Measurements from ENCODE around the gene KPNB1. TPM values are rescaled to one million over a fixed set of nuclear protein-coding genes. Genes with fewer than 3 reads are reported as not detected.
A peak's percentile ranks its signal among the peaks of the same experiment; 100 is the strongest.

The KPNB1 gene
- total and polyA plus RNA-seq, 2 of the 8 experiments (the other 6 are each of a cell fraction or from before 2014, with no cell fraction given): 171 to 625 TPM

DNA sequence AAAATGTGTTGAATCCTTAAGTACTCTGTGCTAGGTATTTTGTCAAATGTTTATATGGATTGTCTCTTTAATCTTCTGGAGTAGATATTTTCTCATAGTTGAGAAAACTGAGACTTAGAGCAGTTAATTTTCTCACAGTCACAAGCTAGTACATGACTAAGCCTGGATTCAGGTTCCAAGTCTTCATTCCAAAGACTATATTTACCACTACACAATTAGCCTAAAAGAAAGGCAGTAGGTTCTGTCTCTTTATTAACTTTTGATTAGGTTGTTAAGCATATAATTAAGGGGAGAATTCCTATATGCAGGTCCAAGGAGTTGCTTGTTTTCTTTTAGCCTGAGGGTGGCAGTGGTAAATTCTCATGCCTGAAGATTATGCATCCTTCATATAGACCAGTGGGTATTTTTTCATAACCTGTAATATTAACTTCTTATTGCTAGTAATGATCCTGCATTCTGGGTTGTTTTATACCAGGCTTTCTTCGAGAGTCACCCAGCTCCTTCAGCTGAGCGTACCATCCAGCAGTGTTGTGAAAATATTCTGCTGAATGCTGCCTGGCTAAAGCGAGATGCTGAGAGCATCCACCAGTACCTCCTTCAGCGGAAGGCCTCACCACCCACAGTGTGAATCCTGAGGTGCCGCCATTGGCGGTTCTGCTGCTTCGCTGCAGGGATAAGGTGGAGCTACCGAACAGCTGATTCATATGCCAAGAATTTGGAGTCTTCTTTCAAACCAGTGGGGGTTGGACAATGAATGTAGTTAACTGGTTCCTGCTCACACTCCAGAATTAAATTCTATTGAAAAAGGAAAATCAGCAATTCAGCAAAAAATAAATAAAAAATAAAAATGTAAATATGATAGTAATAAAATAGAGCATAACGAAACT lies 28.2 kb upstream of the KPNB1 start:
- Histone ChIP-seq H3K14ac (ENCODE audit: insufficient read length) (no peak overlapping the region), H3K36me3 (ENCODE audit: control insufficient read depth in 2 of 4, insufficient read depth in 4 of 4, low read length in 3 of 4) (peaks cover 8 to 63% (median 22%) of the 10 kb centered on the region in 4 experiments), H4K20me1 (replicated peaks in 1 of 2; ENCODE audit: control insufficient read depth in 1 of 2, insufficient read depth in 2 of 2, low read length in 2 of 2) (peaks cover 1 to 3% of the 10 kb centered on the region in 2 experiments), H3K27me3 (replicated peaks in 1 of 4; ENCODE audit: control insufficient read depth in 3 of 4, extremely low read depth in 1 of 4, insufficient read depth in 3 of 4, low read length in 3 of 4) (no peaks in the 10 kb centered on the region), H3K4me2 (ENCODE audit: insufficient read depth in 1 of 2, low read depth in 2 of 2, low read length in 2 of 2) (no peak overlapping the region), H3K56ac (replicated peaks; ENCODE audit: insufficient read length, low read depth, low read length) (no peak overlapping the region), H3K4me3 (ENCODE audit: extremely low read depth in 1 of 4, insufficient read depth in 2 of 4, low read depth in 3 of 4, low read length in 4 of 4) (no peak overlapping the region), H3K4me1 (replicated peaks in 1 of 4; ENCODE audit: control insufficient read depth in 3 of 4, insufficient read depth in 4 of 4, low read length in 3 of 4) (no peaks in the 10 kb centered on the region; a peak in 1 of 7 replicates), H3K23me2 (ENCODE audit: low read depth, low read length) (no peaks in the 10 kb centered on the region), H3K79me2 (ENCODE audit: control insufficient read depth in 1 of 2, insufficient read depth in 2 of 2, low read length in 2 of 2) (no peaks in the 10 kb centered on the region), H2AFZ (ENCODE audit: low read length) (no peak overlapping the region), H3K79me1 (ENCODE audit: low read depth, low read length) (no peaks in the 10 kb centered on the region), H3K9me3 (ENCODE audit: insufficient read depth in 2 of 2, low read depth in 1 of 2, low read length in 1 of 2) (no peaks in the 10 kb centered on the region), H3K18ac (ENCODE audit: extremely low read depth, low read length) (no peak overlapping the region), H4K8ac (ENCODE audit: extremely low read depth, insufficient read depth, low read length) (no peak overlapping the region), H2AK5ac (ENCODE audit: low read depth, low read length) (no peak overlapping the region), H4K5ac (ENCODE audit: insufficient read length, low read depth, low read length) (no peak overlapping the region), H2BK15ac (ENCODE audit: low read length) (no peak overlapping the region), H3K9ac (replicated peaks in 1 of 4; ENCODE audit: extremely low read depth in 1 of 4, low read depth in 3 of 4, low read length in 3 of 4) (no peak overlapping the region), H2BK5ac (ENCODE audit: low read depth, low read length) (no peak overlapping the region), H4K91ac (replicated peaks; ENCODE audit: insufficient read length, low read length) (no peak overlapping the region), H3K23ac (ENCODE audit: insufficient read length) (no peak overlapping the region), H3K4ac (replicated peaks; ENCODE audit: insufficient read length, low read depth, low read length) (no peak overlapping the region), H2BK20ac (ENCODE audit: low read length) (no peak overlapping the region), H2BK12ac (ENCODE audit: low read depth, low read length) (no peak overlapping the region), H2BK120ac (replicated peaks; ENCODE audit: low read depth, low read length) (no peak overlapping the region), H3K27ac (ENCODE audit: low read depth, low read length) (no peak overlapping the region)
- peak; percentile 75; the same call in 1 of the 2 replicates for TF ChIP-seq YY1 (IDR thresholded peaks at IDR 0.05; ENCODE audit: low read depth, low read length)
- no peak for TF ChIP-seq ZNF274 (IDR thresholded peaks at IDR 0.05; ENCODE audit: borderline replicate concordance, extremely low read depth, low read length)
- TF ChIP-seq, protein P1, sequence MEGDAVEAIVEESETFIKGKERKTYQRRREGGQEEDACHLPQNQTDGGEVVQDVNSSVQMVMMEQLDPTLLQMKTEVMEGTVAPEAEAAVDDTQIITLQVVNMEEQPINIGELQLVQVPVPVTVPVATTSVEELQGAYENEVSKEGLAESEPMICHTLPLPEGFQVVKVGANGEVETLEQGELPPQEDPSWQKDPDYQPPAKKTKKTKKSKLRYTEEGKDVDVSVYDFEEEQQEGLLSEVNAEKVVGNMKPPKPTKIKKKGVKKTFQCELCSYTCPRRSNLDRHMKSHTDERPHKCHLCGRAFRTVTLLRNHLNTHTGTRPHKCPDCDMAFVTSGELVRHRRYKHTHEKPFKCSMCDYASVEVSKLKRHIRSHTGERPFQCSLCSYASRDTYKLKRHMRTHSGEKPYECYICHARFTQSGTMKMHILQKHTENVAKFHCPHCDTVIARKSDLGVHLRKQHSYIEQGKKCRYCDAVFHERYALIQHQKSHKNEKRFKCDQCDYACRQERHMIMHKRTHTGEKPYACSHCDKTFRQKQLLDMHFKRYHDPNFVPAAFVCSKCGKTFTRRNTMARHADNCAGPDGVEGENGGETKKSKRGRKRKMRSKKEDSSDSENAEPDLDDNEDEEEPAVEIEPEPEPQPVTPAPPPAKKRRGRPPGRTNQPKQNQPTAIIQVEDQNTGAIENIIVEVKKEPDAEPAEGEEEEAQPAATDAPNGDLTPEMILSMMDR (IDR thresholded peaks at IDR 0.05; ENCODE audit: control extremely low read depth in 1 of 3, insufficient read depth in 1 of 3, low read depth in 1 of 3, low read length in 3 of 3): peak in 1 of 3 experiments; percentile 3; a peak in 1 of 4 replicates
- no peak for TF ChIP-seq CHD2 (IDR thresholded peaks at IDR 0.05; ENCODE audit: low read length)
- ChIA-PET CTCF (ENCODE audit: partially characterized antibody) (interaction anchor here (1.8 kb wide), 1 partner anchor 13 kb away, joined by 5 read pairs; no protein-coding TSS in a partner anchor), POLR2A (ENCODE audit: partially characterized antibody) (no interaction called here)
- WGBS, 2 experiments (ENCODE audit: extremely low coverage in 1 of 2, insufficient coverage in 1 of 2, insufficient read length in 1 of 2, insufficient replicate concordance in 2 of 2, low coverage in 1 of 2, low lambda C conversion rate in 2 of 2, missing lambda C conversion rate in 1 of 2): 59% methylated on average over 9 of the region's 9 CpGs; no CpG with 5 or more reads in 1 of the 2 experiments
- peak in 1 of 2 experiments; percentile 41 for DNase-seq (ENCODE audit: low read depth in 1 of 2, low spot score in 2 of 2)
- peak; percentile 69 for FAIRE-seq
